HuH-7 (cell line): ENCODE measurements around the gene THAP7.
A peak's percentile ranks its signal among the peaks of the same experiment; 100 is the strongest.

Experiments used
- DNase-seq: peaks from one replicate; pipeline ENCODE4 v3.0.0; 2011; ENCODE audit warnings: low spot score

THAP7 gene

DNA sequence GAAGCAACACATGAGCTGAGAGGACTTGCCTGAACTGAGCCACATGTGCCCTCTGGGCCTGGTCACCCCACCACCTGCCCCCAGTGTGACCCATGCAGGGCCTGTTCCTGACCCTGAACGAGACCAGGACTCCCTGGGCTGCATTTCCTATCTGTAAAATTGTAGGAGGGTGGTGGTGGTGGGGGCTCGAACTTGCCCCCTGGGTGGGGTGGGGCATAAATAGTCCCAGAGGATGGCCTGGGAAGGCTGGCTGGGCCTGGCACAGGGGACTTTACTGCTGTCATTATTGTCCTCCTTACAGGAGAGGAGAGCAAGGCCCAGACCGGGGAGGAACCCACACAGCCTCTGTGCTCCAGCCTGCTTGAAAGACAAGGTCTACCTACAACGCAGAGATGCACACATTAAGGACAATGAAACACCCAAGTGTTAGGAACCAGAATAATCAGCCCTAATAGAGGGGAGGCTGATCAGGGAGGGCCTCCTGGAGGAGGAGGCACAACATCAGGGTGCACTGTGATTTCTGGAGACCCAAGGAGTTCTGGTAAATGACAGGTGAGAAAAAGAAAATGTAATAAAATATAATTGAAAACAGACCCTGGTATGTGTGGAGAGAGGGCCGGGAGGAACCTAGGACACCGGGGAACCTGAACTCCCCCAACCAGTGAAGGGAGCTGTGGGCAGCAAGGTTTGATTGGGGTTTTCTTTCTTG lies 37.7 kb downstream of the THAP7 start:
- no peak for DNase-seq

DNA sequence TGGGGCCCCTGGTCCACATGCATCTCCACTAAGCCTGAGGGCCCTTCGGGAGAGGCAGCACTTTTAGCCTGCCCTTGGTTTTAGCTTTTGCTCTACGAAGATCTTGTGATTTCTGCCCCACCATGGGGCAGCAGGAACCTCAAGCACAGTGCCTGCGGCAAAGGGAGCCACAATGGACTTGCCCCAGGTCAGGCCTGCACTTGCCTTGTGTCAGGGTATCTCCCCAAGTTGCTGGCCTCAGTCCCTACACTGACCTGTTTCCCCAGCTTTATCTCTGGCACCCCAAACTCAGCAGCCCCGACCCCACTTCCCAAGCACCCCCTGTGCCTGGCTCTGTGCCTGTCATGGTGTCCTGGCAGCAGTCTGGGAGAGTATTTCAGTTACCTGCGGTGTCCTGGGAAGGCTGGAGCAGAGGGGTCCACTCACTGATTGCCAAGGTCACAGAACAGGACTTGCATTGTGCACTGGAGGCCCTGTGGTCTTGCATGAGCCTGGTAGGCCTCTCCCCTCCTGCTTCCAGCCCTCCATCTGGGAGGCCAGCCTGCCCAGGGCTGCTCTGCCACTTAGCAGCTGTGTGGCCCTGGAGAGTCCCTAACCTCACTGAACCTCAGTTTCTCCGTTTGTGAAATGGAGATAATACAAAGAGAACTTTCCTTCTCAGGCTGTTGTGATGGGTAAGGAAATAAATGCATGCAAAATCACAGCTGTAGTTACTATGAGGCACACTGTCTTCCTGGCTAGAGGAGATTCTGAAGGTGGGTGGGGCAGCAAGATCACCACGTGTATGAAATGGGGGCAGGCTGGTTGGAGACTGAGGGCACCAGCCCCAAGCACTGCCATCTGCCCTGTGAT lies 38.5 kb downstream of the THAP7 start:
- no peak for DNase-seq

DNA sequence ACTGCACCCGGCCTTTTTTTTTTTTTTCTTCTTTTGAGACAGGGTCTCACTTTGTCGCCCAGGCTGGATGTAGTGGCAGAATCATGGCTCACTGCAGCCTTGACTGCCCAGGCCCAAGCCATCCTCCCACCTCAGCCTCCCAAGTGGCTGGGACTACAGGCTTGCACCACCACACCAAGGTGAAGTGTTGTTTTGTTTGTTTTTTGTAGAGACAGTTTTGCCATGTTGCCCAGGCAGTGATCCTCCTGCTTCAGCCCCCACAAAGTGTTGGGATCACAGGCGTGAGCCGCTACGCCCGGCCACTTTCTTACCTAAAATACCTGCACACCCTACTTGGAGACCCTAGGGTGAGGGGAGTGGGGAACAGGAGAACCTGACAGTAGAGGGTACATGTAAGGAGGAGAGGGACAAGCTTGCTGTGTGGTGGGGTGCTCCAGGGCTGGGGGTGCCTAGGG lies 39.4 kb downstream of the THAP7 start:
- no peak for DNase-seq

DNA sequence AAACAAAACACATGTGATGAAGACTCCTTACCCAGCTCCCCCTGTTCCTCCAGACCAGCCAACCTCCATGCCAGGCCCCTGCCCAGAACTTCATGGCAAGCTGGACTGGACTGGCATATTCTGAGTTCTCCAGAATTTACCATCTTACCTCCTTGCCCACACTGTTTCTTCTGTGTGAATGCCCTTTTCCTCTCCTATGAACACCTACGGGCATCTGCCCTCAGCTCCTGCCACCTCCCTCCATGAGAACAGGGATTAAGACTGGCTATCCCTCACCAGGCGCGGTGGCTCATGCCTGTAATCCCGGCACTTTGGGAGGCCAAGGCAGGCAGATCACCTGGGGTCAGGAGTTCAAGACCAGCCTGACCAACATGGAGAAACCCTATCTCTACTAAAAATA lies 41.3 kb downstream of the THAP7 start:
- DNase-seq, result no peak

DNA sequence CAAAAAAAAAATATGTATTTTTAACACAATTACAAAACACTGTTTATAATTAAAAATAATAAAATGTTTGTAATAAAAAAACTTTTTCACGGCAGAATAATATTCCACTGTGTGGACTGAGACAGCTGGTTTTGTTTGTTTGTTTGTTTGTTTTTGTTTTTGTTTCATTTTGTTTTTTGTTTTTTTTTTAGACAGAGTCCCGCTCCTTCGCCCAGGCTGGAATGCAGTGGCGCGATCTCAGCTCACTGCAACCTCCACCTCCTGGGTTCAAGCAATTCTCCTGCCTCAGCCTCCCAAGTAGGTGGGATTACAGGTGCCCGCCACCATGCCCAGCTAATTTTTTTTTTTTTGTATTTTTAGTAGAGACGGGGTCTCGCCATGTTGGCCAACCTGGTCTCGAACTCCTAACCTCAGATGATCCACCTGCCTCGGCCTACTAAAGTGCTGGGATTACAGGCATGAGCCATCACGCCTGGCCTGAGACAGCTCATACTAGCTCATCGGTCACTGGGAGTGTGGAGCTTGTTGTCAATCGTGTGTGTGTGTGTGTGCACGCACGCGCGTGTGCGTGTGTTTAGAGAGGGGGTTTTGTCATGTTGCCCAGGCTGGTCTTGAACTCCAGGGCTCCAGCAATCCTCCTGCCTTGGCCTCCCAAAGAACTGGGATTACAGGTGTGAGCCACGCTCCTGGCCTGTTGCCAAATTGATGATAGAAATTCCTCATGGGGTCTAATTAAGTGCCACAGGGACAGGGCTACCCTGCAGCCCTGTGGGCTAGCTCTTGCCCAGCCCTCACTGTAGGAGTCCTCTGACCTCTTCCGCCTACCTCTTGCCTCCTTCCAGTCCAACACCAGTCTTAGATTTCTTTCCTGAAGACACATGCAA lies 42.1 kb downstream of the THAP7 start:
- no peak for DNase-seq

DNA sequence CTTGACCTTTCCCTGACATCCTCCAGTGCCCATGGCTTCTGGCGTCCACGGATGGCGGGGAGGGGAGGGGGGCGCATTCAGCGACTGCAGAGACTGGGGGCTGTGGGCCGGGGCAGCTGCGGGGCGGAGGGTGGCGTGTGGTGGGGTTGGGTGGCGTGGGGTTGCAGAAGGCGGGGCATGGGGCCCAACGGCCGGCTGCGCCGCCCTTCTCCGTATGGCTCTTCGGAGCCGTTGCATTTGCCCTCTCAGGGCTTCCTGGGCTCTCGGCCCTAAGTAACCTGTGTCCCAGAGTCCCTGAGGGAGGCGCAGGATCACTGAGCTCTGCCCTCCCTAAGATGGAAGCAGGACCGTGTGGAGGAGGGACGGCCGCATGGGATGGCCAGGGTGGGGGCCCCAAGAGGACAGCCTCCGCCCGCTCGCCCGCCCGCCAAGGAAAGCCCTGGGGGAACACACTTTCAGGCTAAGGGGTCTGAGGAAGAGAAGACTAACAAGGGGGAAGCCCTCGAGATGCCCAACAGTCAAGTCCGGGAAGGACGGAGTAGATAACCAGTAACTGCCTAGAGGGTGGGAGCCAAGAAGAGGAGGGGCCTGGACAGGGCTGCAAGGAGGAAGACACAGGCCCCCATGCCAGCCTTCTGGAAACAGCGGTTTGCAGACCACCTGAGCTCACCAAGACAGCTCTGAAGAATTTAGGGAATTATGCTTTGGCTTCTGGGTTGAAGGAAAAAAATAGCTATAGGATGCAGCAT lies 44.1 kb downstream of the THAP7 start:
- DNase-seq, result peak; percentile 39

DNA sequence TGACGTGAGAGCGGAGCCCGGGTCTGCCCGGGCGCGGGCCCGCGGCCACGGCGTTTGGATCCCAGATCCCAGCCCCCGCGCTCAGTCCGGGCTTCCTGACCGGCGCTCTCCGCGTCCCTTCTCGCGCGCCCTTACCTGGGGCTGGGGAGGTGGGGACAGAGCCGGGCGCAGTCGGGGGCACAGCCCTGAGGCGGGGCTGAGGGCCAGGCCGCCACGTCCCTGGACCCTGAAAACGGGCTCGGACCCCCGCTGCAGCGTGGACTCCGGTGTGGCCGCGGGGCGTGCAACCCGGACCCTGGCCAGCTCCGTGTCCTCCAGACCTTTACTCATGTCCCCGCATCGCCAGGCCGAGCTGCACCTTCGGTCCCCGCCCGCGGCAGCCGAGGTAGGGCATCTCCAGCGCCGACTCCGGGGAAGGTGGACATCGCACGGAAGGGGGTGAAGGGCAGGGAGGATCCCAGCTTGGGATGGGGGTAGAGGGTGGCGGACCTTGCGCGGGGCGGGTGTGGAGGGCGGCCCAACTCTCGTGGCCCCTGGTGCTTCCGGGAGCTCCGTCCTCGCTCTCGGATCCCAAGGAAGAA lies 44.7 kb downstream of the THAP7 start:
- peak; percentile 17 for DNase-seq

DNA sequence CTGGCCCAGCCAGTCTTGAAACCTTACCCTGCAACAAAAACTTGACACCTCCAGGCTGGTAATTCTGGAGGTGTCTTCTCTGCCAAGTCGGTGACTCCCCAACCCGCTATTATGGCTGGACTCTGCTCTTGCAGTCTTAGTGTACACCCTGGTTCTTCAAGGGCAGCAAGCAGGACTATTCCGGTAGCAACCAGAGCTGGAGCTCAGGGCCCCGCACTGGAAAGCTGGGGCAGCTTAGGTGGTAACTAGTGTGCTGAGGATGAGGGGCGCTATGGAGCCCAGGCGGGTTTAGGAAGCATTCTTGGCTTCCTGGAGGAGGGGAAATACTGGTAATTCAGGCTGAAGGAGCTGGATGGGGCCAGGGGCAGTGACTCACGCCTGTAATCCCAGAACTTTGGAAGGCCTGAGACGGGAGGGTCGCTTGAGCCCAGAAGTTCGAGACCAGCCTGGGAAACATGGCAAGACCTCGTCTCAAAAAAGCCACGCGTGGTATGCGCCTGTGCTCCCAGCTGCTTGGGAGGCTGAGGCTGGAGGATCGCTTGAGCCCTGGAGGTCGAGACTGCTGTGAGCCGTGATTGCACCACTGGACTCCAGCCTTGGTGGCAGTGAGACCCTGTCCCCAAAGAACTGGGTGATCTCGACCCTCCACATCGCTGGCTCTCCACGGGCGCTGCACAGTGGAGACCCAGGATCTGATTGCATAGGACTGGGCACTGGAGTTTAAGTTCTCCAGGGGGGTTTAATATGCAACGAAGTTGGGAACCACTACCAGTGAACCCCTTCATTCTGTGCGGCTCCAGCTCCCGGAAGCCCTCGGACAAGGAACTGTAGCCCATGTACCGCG lies 45.4 kb downstream of the THAP7 start:
- DNase-seq, result peak; percentile 12

DNA sequence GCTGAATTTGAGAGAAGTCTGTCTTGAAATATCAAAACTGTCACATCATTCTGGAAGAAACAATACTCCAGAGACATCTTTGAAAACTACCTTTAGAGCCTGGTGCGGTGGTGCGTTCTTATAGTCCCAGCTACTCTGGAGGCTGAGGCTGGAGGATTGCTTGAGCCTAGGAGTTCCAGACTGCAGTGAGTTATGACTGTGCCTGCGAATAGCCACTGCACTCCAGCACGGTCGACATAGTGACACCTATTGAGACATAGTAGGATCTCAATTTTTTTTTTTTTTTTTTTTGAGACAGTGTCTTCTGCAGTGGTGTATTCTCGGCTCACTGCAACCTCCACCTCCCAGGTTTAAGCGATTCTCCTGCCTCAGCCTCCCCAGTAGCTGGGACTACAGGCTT lies 46.4 kb downstream of the THAP7 start:
- DNase-seq, result no peak

DNA sequence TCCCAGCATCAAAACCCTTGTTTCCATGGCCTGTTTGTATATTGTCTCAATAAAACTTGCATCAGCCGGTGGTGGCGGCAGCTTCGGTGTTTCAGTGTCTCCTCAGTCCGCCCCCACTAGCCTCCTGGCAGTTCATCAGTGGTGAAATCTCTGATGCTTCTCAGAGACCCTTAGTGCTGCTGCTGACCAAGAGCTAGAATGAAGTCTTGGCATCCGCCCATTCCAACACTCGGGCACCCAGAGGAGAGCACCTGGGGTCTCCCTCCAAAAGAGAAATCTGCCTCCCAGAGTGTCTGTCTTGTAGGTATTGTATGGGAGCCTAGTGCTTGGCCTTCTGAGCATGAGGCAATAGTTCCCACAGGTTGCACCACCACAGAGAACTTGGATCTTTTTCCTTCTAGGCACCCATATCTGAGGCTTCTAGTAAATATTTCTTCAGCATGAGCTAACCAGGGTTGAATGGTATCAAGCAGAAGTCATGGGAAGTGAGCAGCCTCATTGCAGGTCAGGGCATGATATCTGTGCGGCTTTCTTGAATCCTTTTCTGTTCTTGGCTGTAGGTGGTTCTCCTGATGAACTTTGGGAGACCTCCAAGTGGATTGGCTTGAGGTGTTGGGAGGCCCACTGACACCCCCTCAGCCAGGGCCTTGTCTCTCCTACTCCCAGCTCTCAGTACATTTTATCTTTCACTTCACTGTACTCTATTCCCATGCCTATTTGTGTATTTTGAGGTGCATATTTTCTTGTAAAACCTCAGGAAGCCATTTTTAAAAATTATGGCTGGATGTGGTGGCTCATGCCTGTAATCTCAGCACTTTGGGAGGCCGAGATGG lies 48.0 kb downstream of the THAP7 start:
- peak; percentile 22 for DNase-seq

DNA sequence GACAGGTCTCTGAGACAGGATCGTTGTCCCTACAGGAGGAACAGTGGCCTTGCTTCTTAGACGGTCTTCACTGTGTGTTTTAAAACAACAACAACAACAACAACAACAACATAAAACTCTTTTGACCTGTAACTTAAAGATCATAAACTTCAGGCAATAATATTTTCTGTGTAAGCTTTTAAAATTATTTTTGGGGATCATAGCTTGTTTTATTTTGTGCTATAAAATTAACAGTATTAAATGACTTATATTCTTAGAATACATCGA lies 48.6 kb downstream of the THAP7 start:
- no peak for DNase-seq

DNA sequence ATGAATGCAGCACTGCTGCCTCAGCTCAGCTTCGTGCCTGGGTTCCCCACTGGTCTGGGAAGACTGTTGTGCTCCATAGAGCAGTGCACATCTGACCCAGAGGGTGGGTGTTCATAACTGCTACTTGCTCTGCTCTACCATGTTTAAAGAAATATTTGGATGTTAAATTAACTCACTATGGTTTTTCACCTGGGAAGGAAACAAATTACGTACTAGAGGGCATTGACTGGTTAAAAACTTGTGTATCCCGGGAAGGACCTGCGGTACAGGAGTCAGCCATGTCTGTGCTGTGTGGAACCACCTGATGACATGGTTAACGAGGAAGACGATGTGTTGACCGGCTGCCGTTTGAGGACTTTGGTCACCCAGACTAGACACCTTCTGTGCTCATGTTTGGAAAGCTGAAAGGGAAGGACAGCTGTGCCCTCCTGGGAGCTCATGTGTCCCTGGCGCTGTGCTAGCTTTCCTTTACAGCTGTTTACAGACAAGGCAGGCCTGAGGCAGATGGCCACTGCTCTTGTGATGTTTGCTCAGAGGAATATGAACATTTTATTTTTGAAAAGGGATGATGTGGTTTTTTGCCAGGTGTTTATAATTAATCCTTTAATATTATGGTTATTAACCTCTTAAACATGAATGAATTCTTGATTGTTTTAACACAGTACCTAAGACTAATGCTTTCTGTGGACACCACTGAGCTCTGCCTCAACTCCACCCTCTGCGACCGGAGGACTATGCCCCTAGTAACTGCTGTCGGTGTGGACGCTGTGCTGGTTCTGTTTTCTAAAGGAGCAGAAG lies 49.2 kb downstream of the THAP7 start:
- no peak for DNase-seq

DNA sequence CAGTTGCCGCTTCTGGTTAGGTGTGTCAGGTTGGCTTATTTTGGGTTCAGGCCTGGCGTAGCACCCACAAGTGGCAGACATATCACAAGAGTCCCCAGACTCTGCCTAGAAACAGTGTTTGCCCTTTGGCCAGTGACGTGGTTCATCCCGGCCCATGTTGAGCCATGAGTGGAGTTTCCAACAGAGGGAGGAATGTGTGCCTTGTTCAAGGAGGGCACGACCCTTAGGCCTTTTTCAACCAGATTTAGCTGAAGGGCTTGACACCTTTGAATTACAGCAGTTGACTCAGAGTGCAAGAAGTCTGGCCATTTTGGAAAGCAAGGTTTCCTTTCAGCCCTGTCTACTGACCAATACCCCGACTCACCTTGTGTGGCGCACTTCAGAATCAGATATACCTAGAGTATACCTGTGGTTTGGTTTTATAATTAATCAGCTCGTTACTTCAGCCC lies 50.0 kb downstream of the THAP7 start:
- peak; percentile 68 for DNase-seq

DNA sequence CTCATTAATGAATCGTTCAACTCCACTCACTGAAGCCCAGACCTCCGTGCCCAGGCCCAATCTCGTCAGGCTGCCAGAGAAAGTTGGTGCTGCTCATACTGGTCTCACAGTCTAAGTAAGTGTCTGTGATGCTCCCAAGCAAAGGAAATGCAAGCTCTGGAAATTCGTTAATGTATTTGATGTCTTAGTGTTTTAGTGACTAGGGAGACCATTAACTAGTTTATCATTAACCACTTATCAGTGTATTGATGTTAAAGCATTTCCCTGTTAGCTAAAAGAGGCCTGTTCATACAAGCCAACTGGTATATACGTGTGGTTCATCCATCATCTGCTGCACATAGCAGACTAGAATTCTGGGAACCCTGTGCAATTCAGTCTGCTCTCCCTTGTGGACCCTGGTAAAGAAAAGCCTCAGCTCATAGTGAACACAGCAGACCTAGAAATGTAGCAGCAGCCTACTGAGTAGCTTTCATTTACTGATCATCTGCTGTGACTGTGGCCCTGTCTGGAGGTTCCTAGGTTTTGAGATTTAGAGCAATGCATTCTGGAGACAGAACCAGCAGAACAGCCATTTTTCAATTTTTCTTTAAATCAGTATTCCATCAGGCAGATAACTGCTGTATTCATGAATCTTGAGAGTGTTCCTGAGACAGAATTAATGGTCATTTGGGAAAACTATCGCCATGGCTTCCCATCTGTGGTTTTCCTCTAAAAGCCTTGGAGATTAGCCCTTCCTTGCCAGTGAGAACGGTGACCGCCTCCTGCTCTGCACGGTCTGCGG lies 50.6 kb downstream of the THAP7 start:
- no peak for DNase-seq

DNA sequence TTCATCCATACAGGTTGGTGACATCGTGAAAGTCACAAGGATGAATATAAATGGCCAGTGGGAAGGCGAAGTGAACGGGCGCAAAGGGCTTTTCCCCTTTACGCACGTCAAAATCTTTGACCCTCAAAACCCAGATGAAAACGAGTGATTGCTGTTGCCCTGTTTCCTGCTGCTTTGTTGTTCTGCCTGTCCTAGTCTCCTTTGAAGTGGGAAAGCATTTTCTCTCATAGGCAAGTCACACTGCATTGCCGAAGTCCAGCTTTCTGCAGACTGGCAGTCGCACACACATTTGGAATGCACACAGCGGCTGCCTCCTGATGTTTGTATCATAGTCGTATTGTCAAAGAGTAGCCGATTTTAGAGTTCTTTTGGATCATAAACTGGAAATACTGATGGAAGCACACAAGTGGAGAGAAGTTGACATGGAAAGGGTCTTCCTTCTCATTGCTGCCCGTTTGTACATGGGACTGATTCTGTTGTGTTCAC lies 52.2 kb downstream of the THAP7 start:
- no peak for DNase-seq
